Erythroblast (primary cell): Measurements from ENCODE around the gene TPRA1.

Experiments used
- DNase-seq, 2 experiments: peaks; one replicate each; lab custom pipeline; 2025; lab: John Stamatoyannopoulos, UW
- GATA1 ChIP-seq: IDR thresholded peaks from 2 replicates; pipeline ENCODE4 v1.6.1; 2011; ENCODE audit warnings: low read depth, mild to moderate bottlenecking, control low read depth, low read length, moderate library complexity
- POLR2A ChIP-seq: IDR thresholded peaks from 2 replicates; pipeline ENCODE4 v1.6.1; 2011; ENCODE audit warnings: mild to moderate bottlenecking, low read length

The TPRA1 gene

DNA sequence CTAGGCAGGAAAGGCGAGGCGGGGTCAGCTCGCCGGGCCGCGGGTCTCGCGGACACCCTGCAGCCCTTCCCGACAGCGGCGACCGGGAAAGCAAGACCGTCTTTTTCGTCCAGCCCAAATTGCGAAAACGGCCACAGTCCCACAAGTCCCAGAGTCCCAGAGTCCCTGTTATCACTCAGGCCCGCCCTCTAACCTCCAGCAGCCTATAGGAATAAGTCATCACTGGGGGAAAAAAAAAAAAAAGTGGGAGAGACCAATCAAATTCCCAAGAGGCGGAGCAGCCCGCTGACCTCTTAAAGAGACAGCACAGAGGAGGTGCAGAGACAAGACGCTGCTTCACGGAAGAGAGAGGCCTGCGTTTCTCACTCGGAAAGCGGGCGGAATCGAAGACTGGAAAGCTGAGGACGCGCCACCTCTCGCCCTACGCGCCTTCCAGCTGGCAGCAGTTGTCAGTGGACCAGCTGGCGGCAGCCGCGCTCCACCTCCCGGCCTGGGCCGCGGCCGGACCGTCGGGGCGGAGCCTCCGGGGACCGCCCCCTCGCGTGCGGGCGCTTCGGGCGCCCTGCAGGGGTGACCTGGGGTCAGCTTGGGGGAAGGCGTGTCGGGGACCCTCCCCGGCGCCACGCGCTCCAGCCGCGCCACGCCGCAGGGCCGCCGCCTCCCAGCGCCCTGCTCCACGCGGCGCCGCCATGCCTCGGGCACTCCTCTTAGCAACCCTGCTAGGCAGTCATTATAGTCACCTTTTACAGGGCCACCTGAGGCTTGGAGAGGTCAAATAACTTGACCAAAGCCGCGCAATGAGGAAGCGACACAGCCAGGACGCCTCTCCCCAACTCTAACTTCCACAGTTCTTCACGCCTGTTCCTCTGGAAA is at the start of gene TPRA1:
TPRA1 (minus strand) TSS at position 141 of the 873 bp plus-strand sequence. CDS start 10,587 bp downstream, outside the sequence.
- DNase-seq, result peak; percentile 96 to 97
- TF ChIP-seq POLR2A (peak; percentile 81), GATA1 (no peak)

DNA sequence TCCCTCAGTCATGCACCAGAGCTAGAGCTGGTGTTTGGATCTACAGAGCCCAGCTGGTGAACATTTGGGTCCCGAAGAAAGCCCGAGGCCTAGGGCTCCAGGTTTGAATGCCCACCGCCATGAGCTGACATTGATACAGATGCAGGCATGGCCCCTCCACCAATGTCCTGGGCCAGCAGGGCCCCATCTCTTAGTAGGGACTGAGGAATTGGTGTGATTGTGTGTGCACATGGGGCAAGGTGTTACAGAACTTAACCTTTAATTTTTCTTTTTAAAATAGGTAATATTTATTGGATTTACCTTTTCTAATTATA is 49.5 kb upstream of the TPRA1 start:
- TF ChIP-seq GATA1, result no peak
- no peak for TF ChIP-seq POLR2A
- no peak for DNase-seq

DNA sequence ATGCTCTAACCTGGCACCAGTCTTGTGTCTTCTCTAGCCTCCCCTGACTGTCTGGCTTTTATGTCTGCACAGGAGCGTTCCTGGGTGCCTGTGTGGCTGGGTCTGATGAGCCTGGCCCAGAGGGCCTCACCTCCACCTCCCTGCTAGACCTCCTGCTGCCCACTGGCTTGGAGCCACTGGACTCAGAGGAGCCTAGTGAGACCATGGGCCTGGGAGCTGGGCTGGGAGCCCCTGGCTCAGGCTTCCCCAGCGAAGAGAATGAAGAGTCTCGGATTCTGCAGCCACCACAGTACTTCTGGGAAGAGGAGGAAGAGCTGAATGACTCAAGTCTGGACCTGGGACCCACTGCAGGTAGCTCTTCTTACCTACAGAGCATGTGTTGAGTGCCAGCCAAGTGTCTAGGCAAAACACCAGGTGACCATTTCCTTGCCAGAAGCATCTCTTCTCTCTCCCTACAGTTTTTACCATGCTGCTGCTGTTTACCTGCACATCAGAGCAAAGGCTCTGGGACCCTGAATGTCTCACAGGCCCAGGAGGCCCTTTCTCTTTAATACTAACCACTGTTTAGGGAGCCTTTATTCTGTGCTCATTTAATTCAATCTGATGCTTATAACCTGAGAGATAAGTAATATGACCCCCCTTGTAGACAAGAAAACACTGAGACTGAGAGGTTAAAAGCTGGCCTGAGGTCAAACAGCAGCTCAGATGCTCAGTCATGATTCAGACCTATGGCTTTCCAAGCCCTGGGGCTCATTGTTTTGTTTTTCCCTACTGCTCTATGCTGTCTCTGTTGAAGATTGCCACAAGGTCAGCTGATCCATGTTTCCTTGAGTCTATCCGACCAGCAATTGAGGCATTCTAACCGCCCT is 48.9 kb upstream of the TPRA1 start:
- TF ChIP-seq GATA1 (no peak), POLR2A (no peak)
- DNase-seq, result no peak

DNA sequence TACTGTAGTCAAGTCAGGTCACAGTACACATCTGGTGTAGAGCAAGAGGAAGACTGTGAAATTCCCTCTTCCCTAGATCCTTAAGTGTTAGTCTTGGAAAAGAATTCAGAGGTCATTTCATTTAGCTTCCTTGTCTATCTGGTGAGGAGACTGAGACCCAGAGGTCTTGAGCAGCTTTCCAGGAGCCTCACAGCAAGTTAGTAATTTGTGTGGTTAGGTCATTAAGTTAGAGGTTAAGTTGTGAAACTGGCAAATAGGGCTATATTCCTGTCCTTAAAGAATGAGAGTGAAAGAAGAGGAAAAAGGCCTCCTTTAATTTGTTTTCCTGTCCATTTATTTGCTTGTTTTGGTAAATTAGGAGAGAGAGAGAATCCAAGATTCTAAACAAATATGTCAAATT is 47.4 kb upstream of the TPRA1 start:
- no peak for DNase-seq
- TF ChIP-seq GATA1, result no peak
- no peak for TF ChIP-seq POLR2A

DNA sequence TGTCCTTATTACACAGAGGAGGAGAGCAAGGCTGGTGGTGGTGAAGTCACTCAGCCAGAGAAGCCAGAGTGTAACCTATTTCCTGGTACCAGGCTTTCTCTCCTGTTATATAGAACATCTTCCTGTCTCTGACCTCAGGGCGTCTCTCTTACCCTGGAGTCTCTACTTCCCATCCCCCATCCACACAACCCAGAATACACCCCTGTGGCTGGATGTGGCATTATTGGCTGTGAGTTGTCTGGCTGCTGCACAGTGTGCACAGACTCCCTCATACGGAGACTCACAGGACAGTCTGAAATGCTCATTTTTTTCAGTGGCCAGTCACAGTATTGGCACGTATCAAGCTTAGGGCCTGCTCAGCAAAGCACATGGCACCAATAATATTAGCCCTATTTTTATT is 47.0 kb upstream of the TPRA1 start:
- no peak for DNase-seq
- TF ChIP-seq GATA1 (no peak), POLR2A (no peak)

DNA sequence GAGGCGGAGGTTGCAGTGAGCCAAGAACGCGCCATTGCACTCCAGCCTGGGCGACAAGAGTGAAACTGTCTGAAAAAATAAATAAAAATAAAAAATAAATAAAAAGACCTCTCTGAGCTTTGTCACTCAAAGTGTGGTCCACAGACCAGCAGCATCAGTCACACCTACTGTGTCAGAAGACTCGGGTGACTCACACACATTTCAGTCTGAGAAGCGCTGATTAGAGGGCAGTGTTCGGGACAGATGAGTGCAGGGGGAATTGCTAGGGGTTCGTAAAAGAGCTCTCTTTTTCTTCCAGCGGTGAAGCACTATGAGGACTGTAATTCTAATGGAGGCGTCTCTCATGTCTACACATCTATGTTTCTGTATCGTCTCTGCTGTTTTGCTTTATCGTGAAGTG is 44.1 kb upstream of the TPRA1 start:
- TF ChIP-seq POLR2A (no peak), GATA1 (no peak)
- no peak for DNase-seq

DNA sequence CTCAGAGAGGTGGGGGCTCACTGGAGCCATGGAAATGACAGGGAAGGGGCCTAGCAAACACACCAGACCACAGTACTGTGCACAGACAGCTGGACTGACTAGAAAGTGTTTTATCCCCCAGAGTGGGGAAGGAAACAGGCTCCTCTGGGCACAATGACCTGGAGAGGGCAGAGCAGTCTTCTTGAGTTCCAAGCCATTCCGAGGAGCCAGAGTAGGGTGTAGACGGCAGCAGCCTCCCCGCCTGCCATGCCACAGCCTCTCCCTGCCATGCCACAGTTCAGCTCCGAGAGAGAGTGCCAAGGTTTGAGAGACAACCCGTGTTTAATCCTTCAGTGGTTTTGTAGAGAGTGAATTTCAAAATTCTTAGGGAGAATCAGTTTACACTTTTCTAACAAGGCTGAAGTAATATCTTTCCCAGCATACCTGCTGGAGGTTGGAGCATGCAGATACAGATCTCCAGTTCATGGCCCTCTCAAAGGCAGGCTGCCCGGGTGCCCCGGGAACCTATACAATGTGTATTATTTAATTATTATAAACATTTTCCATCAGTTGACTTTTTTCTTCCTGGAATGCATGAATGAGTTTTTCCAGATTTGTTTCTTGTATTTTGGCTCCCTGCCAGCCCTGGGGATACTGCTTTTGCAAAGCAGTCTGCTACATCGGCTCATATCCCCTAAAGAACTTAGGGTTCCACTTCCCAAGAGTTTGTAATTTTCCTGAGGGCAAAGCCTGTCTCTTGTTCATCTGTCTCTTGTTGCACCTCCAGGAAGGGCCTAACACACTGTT is 41.7 kb upstream of the TPRA1 start:
- no peak for DNase-seq
- no peak for TF ChIP-seq POLR2A
- TF ChIP-seq GATA1, result no peak

DNA sequence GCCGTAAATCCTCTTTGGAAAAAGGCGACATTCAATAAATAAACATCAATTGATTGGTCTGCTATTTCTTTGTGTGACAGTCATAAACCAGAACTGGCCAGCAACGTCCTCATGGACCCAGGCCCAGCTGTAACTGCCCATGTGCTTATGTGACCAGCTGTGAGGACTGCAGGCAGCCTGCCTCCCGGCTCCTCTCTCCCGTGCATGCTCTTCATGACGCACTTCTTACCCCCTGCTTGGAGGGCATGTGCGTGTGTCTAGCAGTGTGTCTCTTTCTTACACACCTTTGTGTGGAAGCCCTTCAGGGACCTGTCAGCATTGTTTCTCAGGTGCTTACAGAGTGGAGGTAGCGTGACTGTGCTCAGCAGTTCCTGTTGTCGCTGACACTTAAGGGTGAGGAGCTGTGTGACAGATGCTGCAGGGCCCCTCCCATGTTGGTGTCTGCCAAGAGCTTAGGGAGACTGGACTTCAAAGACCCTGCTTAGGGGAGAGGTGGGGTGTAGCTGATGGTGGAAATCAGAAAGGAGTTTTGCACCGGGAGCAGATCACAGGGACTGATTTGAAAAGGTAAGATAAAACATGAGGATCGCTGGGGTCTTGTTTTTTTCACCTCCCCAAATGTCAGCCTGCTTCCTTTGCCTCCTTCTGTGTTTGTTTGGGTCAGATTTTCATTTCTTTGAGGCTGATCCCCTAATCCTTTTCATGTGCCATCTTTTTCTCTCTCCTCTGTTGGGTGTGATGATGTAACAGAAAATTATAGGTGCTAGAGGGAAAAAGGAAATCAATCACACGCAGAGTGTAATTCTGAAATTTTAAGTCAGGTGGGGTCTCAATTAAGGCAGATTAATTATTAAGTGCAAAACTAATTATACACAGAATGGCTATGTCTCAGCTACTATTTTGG is 40.5 kb upstream of the TPRA1 start:
- TF ChIP-seq GATA1 (no peak), POLR2A (no peak)
- DNase-seq, result no peak

DNA sequence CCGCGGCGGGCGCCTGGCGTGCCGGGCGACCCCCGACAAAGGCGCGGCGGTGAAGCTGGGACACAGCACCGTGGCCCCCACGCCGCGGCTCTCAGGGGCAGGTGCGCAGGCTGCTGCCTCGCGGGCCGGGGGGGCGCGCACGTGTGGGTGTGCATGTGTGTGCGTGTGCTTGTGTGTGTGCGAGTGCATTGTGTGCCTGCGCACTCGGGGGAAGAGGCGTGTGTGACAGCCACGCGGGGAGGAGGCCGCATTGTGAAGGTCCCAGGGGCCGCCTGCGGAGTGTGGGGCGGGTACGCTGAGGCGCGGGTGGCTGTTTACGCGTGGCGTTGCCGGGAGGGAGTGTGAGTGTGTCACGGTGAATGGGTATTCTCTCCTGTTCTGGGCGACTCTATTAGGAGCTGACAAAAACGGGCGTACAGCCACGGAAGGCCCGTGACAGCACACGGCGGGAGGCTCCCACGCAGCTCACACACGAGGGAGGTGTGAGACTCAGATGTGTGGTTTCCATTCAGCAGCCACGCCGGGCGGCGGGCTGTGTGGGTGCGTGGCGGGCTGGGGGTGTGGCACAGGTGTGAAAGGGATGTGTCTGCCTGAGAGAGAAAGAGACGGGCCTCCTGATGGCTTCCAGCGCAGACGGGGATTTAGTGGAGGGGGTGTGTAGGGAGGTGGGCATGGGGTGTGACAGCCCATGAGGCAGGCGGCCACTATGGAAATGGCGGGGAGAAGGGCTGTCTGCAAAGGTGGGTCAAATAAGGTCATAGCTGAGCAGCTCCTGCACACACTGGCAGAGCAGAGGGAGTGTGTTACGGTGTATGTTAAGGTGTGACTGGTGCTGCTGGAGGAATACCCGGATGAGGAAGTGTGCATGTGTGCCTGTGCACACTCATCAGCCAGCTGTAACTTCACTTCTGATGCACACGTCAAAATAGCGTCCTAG is 39.2 kb upstream of the TPRA1 start:
- TF ChIP-seq GATA1 (no peak), POLR2A (no peak)
- DNase-seq, result peak; percentile 37 to 40

DNA sequence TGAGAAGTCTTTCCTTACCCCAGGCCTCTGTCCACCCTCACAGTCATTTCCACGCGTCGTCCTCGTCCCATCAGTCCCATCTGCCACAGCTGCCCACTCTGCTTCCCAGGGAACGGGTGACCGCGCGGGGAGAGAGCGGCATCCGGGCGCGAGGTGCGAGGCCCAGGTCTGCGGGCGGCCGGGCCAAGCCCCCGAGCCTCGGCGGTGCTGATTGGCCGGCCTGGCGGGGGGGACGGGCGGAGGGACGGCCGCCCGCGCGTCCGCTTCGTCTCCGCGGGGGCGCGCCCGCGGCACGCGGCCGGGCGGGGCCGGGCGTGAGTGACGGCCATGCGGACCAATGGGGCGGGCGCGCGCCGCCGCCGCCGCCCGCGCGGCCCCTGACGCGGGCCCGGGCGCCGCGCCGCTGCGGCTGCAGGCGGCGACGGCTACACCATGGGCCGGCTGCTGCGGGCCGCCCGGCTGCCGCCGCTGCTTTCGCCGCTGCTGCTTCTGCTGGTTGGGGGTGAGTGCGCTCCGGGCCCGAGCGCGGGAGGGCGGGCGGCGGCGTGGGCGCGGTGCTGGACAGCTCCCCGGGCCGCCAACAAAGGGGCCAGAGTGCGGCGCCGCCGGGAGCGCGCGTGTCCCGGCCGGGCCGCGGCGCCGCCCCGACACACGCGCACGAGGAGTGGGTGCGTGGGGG is 38.4 kb upstream of the TPRA1 start, which contains the start of gene PODXL2:
PODXL2 (plus strand) TSS at position 398 of the 679 bp plus-strand sequence; CDS start at position 433, 35 bp downstream.
- peak; percentile 72 to 76 for DNase-seq
- TF ChIP-seq POLR2A (no peak), GATA1 (no peak)

DNA sequence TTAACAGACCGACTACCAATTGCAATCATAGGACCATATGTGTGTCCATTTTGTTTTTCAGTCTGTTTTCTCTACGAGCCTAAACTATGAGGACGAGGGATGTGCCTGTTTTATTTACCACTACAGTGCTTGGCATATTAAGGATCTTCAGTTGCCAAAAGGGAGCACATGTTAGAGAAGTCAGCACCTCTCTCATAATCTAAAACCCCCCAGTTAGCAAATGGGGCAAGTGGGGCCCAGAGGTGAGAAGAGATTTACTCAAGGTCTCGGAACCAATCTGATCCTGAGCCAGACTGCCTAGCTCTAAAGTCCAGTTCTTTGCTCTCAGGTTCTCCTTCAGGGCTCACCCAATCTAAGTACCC is 37.9 kb upstream of the TPRA1 start:
- TF ChIP-seq GATA1 (no peak), POLR2A (no peak)
- no peak for DNase-seq
